ENCODE measurements around the gene OVCH2. TPM values are rescaled to one million over a fixed set of nuclear protein-coding genes. Genes with fewer than 3 reads are reported as not detected.

OVCH2 gene
- total and polyA plus RNA-seq, 2 experiments from 2014 or later, result 0.42 to 1.3 TPM

DNA sequence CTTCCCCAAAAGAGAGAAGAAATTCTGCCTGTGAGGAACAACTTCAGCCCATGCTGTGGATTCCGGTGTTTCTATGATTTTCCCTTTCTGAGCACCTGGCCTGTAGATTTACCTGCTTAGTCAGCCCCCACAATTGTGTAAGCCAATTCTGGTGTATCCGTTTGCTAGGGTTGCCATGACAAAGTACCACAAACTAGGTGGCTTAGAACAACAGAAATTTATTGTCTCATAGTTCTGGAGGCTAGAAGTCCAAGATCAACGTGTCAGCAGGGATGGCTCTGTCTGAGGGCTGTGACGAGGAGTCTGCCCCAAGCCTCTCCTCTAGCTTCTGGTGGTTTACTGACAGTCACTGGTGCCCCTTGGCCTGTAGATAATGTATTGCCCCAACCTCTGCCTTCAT is 17.0 kb downstream of the OVCH2 start (continued):
- TF ChIP-seq ZNF462 (CRISPR knock-in tag; IDR thresholded peaks at IDR 0.05) (no peak), EZH2phosphoT487 (IDR thresholded peaks at IDR 0.05; ENCODE audit: unreplicated experiment) (no peak), EZH2 (IDR thresholded peaks at IDR 0.05; ENCODE audit: low read depth, unreplicated experiment) (no peak)
- TF ChIP-seq, protein P1, sequence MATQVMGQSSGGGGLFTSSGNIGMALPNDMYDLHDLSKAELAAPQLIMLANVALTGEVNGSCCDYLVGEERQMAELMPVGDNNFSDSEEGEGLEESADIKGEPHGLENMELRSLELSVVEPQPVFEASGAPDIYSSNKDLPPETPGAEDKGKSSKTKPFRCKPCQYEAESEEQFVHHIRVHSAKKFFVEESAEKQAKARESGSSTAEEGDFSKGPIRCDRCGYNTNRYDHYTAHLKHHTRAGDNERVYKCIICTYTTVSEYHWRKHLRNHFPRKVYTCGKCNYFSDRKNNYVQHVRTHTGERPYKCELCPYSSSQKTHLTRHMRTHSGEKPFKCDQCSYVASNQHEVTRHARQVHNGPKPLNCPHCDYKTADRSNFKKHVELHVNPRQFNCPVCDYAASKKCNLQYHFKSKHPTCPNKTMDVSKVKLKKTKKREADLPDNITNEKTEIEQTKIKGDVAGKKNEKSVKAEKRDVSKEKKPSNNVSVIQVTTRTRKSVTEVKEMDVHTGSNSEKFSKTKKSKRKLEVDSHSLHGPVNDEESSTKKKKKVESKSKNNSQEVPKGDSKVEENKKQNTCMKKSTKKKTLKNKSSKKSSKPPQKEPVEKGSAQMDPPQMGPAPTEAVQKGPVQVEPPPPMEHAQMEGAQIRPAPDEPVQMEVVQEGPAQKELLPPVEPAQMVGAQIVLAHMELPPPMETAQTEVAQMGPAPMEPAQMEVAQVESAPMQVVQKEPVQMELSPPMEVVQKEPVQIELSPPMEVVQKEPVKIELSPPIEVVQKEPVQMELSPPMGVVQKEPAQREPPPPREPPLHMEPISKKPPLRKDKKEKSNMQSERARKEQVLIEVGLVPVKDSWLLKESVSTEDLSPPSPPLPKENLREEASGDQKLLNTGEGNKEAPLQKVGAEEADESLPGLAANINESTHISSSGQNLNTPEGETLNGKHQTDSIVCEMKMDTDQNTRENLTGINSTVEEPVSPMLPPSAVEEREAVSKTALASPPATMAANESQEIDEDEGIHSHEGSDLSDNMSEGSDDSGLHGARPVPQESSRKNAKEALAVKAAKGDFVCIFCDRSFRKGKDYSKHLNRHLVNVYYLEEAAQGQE (IDR thresholded peaks at IDR 0.05; ENCODE audit: unreplicated experiment), result no peak
- TF ChIP-seq, protein P2, sequence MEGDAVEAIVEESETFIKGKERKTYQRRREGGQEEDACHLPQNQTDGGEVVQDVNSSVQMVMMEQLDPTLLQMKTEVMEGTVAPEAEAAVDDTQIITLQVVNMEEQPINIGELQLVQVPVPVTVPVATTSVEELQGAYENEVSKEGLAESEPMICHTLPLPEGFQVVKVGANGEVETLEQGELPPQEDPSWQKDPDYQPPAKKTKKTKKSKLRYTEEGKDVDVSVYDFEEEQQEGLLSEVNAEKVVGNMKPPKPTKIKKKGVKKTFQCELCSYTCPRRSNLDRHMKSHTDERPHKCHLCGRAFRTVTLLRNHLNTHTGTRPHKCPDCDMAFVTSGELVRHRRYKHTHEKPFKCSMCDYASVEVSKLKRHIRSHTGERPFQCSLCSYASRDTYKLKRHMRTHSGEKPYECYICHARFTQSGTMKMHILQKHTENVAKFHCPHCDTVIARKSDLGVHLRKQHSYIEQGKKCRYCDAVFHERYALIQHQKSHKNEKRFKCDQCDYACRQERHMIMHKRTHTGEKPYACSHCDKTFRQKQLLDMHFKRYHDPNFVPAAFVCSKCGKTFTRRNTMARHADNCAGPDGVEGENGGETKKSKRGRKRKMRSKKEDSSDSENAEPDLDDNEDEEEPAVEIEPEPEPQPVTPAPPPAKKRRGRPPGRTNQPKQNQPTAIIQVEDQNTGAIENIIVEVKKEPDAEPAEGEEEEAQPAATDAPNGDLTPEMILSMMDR (conservative IDR thresholded peaks at IDR 0.05; ENCODE audit: low read depth in 2 of 2), result no peak
